HEK293 (cell line): Measurements from ENCODE around the gene BCR.

Experiments used
- CTCF ChIA-PET: fragments of 350-600 bp; formaldehyde crosslinking; extraction: SDS; loops from one replicate; lab custom pipeline; 2021; ENCODE audit warnings: antibody characterized with exemption; lab: Yijun Ruan, JAX
- POLR2A ChIA-PET: fragments of 300-600 bp; formaldehyde crosslinking; extraction: SDS; loops from one replicate; lab custom pipeline; 2020; ENCODE audit warnings: antibody characterized with exemption, inconsistent platforms; lab: Yijun Ruan, JAX
- H3K27ac ChIP-seq: fragments of 200-500 bp; sonication (Bioruptor generic); 2 replicates; pipeline ENCODE4 v1.5.1; 2014; ENCODE audit warnings: low read depth, low read length, control low read depth, inconsistent platforms; ENCODE audit errors: extremely low read depth
- H3K36me3 ChIP-seq, 2 experiments: fragments of 200-500 bp in 1 of 2; sonication (Bioruptor generic) in 1 of 2; 1 replicate in 1 of 2; 2 replicates in 1 of 2; pipeline ENCODE4 v1.5.1; 2014 to 2017; ENCODE audit warnings: inconsistent platforms in 2 of 2, low read length in 2 of 2; ENCODE audit not compliant: control insufficient read depth in 2 of 2, insufficient read depth in 1 of 2
- H3K4me1 ChIP-seq: fragments of 200-500 bp; sonication (Bioruptor generic); 2 replicates; pipeline ENCODE4 v1.5.1; 2014; ENCODE audit warnings: mild to moderate bottlenecking, low read length, inconsistent platforms; ENCODE audit not compliant: control insufficient read depth, insufficient read depth
- H3K4me3 ChIP-seq: 2 replicates; pipeline ENCODE4 v1.5.1; 2011; ENCODE audit warnings: low read depth, mild to moderate bottlenecking, control low read depth, low read length, moderate library complexity
- H3K9me3 ChIP-seq: fragments of 200-500 bp; sonication (Bioruptor generic); 2 replicates; pipeline ENCODE4 v1.5.1; 2014; ENCODE audit warnings: low read depth, low read length, inconsistent platforms; ENCODE audit not compliant: control insufficient read depth, insufficient read depth
- GLIS1 ChIP-seq: fragments of 450-650 bp; formaldehyde crosslinking; IDR thresholded peaks from 2 replicates; pipeline ENCODE4 v1.5.1; 2016; ENCODE audit warnings: missing biosample characterization, missing genetic modification characterization
- PRDM6 ChIP-seq: fragments of 450-650 bp; formaldehyde crosslinking; IDR thresholded peaks from 2 replicates; pipeline ENCODE4 v1.5.1; 2017; ENCODE audit warnings: missing biosample characterization, missing genetic modification characterization
- SCRT1 ChIP-seq: fragments of 450-650 bp; formaldehyde crosslinking; IDR thresholded peaks from 2 replicates; pipeline ENCODE4 v1.5.1; 2016; ENCODE audit warnings: missing biosample characterization, missing genetic modification characterization, borderline replicate concordance
- ZBTB1 ChIP-seq: fragments of 450-650 bp; formaldehyde crosslinking; IDR thresholded peaks from 2 replicates; pipeline ENCODE4 v1.5.1; 2016; ENCODE audit warnings: missing biosample characterization, missing genetic modification characterization
- ZFHX2 ChIP-seq: fragments of 450-650 bp; formaldehyde crosslinking; conservative IDR thresholded peaks from 2 replicates; pipeline ENCODE4 v1.5.1; 2016; ENCODE audit warnings: missing biosample characterization, missing genetic modification characterization
- ZFP41 ChIP-seq: fragments of 450-650 bp; formaldehyde crosslinking; IDR thresholded peaks from 2 replicates; pipeline ENCODE4 v1.5.1; 2016; ENCODE audit warnings: missing biosample characterization, missing genetic modification characterization, borderline replicate concordance
- ZFP69B ChIP-seq: fragments of 450-650 bp; formaldehyde crosslinking; IDR thresholded peaks from 2 replicates; pipeline ENCODE4 v1.5.1; 2016; ENCODE audit warnings: missing biosample characterization, missing genetic modification characterization
- ZNF148 ChIP-seq: fragments of 450-650 bp; formaldehyde crosslinking; IDR thresholded peaks from 2 replicates; pipeline ENCODE4 v1.5.0; 2017; ENCODE audit warnings: missing biosample characterization, missing genetic modification characterization, borderline replicate concordance
- ZNF394 ChIP-seq: fragments of 450-650 bp; formaldehyde crosslinking; IDR thresholded peaks from 2 replicates; pipeline ENCODE4 v1.5.1; 2016; ENCODE audit warnings: missing biosample characterization, missing genetic modification characterization, mild to moderate bottlenecking, moderate library complexity, borderline replicate concordance
- ZNF416 ChIP-seq: fragments of 450-650 bp; formaldehyde crosslinking; IDR thresholded peaks from 2 replicates; pipeline ENCODE4 v1.5.1; 2016; ENCODE audit warnings: missing biosample characterization, missing genetic modification characterization
- ZNF560 ChIP-seq: fragments of 450-650 bp; formaldehyde crosslinking; IDR thresholded peaks from 2 replicates; pipeline ENCODE4 v1.5.1; 2017; ENCODE audit warnings: missing biosample characterization, missing genetic modification characterization, borderline replicate concordance
- ZNF580 ChIP-seq: fragments of 450-650 bp; formaldehyde crosslinking; IDR thresholded peaks from 2 replicates; pipeline ENCODE4 v1.5.1; 2016; ENCODE audit warnings: missing biosample characterization, missing genetic modification characterization
- ZNF585B ChIP-seq: fragments of 450-650 bp; formaldehyde crosslinking; IDR thresholded peaks from 2 replicates; pipeline ENCODE4 v1.5.1; 2016; ENCODE audit warnings: missing biosample characterization, missing genetic modification characterization
- ZNF626 ChIP-seq: fragments of 450-650 bp; sonication (Bioruptor Pico); formaldehyde crosslinking; IDR thresholded peaks from 2 replicates; pipeline ENCODE4 v1.5.1; 2018; ENCODE audit warnings: missing biosample characterization, missing genetic modification characterization, inconsistent platforms
- ZNF692 ChIP-seq: fragments of 450-650 bp; formaldehyde crosslinking; IDR thresholded peaks from 2 replicates; pipeline ENCODE4 v1.5.1; 2016; ENCODE audit warnings: missing biosample characterization, missing genetic modification characterization
- ZNF785 ChIP-seq: fragments of 450-650 bp; formaldehyde crosslinking; IDR thresholded peaks from 2 replicates; pipeline ENCODE4 v1.5.1; 2016; ENCODE audit warnings: missing biosample characterization, missing genetic modification characterization
- ZNF830 ChIP-seq: fragments of 450-650 bp; IDR thresholded peaks from 2 replicates; pipeline ENCODE4 v1.5.0; 2018; ENCODE audit warnings: missing biosample characterization, missing genetic modification characterization, low read depth, mild to moderate bottlenecking, moderate library complexity
- ZSCAN5A ChIP-seq: fragments of 450-650 bp; formaldehyde crosslinking; IDR thresholded peaks from 2 replicates; pipeline ENCODE4 v1.5.1; 2016; ENCODE audit warnings: missing biosample characterization, missing genetic modification characterization

BCR gene

GRCh38 chr22:23282986-23283385, 102.7 kb downstream of the BCR start:
- peaks cover 0 to 92% of the 10 kb centered on the region in 2 experiments; a peak in 1 of 3 replicates for H3K36me3 ChIP-seq
- ChIA-PET CTCF (interaction anchor here (0.5 to 8.4 kb wide), 12 partner anchors 9 to 439 kb away, joined by 3 to 207 read pairs (median 8); partner anchors contain the start of gene BCR), POLR2A (no interaction called here)

More at GRCh38 chr22:23282986-23283385, 102.7 kb downstream of the BCR start:
- Histone ChIP-seq H3K9me3 (no peaks in the 10 kb centered on the region), H3K4me3 (no peak overlapping the region), H3K27ac (no peak overlapping the region), H3K4me1 (no peaks in the 10 kb centered on the region)
- TF ChIP-seq ZNF394 (tag by site-specific recombination) (no peak), ZNF580 (tag by site-specific recombination) (no peak), ZFHX2 (no peak), ZNF560 (tag by site-specific recombination) (no peak), ZNF830 (tag by site-specific recombination) (no peak), ZFP69B (tag by site-specific recombination) (no peak), ZBTB1 (tag by site-specific recombination) (no peak), ZFP41 (tag by site-specific recombination) (no peak), ZNF626 (tag by site-specific recombination) (no peak), ZSCAN5A (tag by site-specific recombination) (no peak), ZNF692 (tag by site-specific recombination) (no peak), ZNF585B (no peak), GLIS1 (tag by site-specific recombination) (no peak), ZNF416 (tag by site-specific recombination) (no peak), ZNF148 (tag by site-specific recombination) (no peak), PRDM6 (tag by site-specific recombination) (no peak), SCRT1 (tag by site-specific recombination) (no peak), ZNF785 (tag by site-specific recombination) (no peak)
